GM23338 (cell line): ENCODE results near the gene WWOX. TPM values are rescaled to one million over a fixed set of nuclear protein-coding genes. Genes with fewer than 3 reads are reported as not detected.

ENCODE experiments used
- ATAC-seq: fragments of 200-7000 bp; cut with Tn5 transposase; 3 replicates; pipeline ENCODE4 v1.9.1; 2020
- DNase-seq: peaks from one replicate; pipeline ENCODE4 v3.0.0-alpha.2; 2015; ENCODE audit warnings: low spot score
- H2AFZ ChIP-seq: fragments of 200-600 bp; sonication (generic); 2 replicates; pipeline ENCODE4 v1.8.0; 2016; ENCODE audit warnings: antibody characterized with exemption, mild to moderate bottlenecking, moderate library complexity
- H3F3A ChIP-seq: fragments of 200-600 bp; sonication (generic); replicated peaks from 2 replicates; pipeline ENCODE4 v1.8.0; 2017; ENCODE audit warnings: antibody characterized with exemption, mixed run types, low read depth
- H3K27ac ChIP-seq: fragments of 200-600 bp; sonication (generic); 2 replicates; pipeline ENCODE4 v1.6.1; 2016; ENCODE audit warnings: low read depth
- H3K27me3 ChIP-seq: fragments of 200-600 bp; sonication (generic); 2 replicates; pipeline ENCODE4 v1.8.0; 2016; ENCODE audit warnings: mild to moderate bottlenecking, mixed run types, moderate library complexity; ENCODE audit not compliant: insufficient read depth
- H3K36me3 ChIP-seq: fragments of 200-600 bp; sonication (generic); 2 replicates; pipeline ENCODE4 v1.8.0; 2016; ENCODE audit warnings: mild to moderate bottlenecking; ENCODE audit not compliant: insufficient read depth
- H3K4me1 ChIP-seq: fragments of 200-600 bp; sonication (generic); 2 replicates; pipeline ENCODE4 v1.8.0; 2016; ENCODE audit warnings: mild to moderate bottlenecking, moderate library complexity; ENCODE audit not compliant: insufficient read depth
- H3K4me2 ChIP-seq: fragments of 200-600 bp; sonication (generic); 2 replicates; pipeline ENCODE4 v1.7.1; 2017; ENCODE audit warnings: mixed run types
- H3K4me3 ChIP-seq: fragments of 200-600 bp; sonication (generic); 2 replicates; pipeline ENCODE4 v1.6.1; 2016; ENCODE audit warnings: mixed run types
- H3K79me2 ChIP-seq: fragments of 200-600 bp; sonication (generic); replicated peaks from 2 replicates; pipeline ENCODE4 v1.8.0; 2017; ENCODE audit warnings: mild to moderate bottlenecking; ENCODE audit not compliant: insufficient read depth
- H3K9me2 ChIP-seq: fragments of 200-600 bp; sonication (generic); 2 replicates; pipeline ENCODE4 v1.8.0; 2017; ENCODE audit not compliant: insufficient read depth
- H4K20me1 ChIP-seq: fragments of 200-600 bp; sonication (generic); replicated peaks from 2 replicates; pipeline ENCODE4 v1.8.0; 2017; ENCODE audit warnings: mild to moderate bottlenecking; ENCODE audit not compliant: insufficient read depth
- H3K27ac Mint-ChIP-seq: 2 replicates; pipeline ENCODE4 v1.8.0; 2020; ENCODE audit warnings: inconsistent platforms, mild to moderate bottlenecking, moderate library complexity, mixed read lengths
- H3K27me3 Mint-ChIP-seq: 3 replicates; pipeline ENCODE4 v1.8.0; 2022; ENCODE audit warnings: low read depth, mild to moderate bottlenecking, moderate library complexity, mixed read lengths, inconsistent platforms; ENCODE audit not compliant: insufficient read depth, poor library complexity
- H3K36me3 Mint-ChIP-seq: 3 replicates; pipeline ENCODE4 v1.8.0; 2021; ENCODE audit warnings: low read depth, mild to moderate bottlenecking, inconsistent platforms, moderate library complexity, mixed read lengths
- H3K4me1 Mint-ChIP-seq: 3 replicates; pipeline ENCODE4 v1.8.0; 2020; ENCODE audit warnings: mild to moderate bottlenecking, inconsistent platforms, mixed read lengths
- H3K4me3 Mint-ChIP-seq: 3 replicates; pipeline ENCODE4 v1.8.0; 2021; ENCODE audit warnings: moderate library complexity, mild to moderate bottlenecking, inconsistent platforms, mixed read lengths
- H3K9me3 Mint-ChIP-seq: 3 replicates; pipeline ENCODE4 v1.8.0; 2020; ENCODE audit warnings: moderate library complexity, mild to moderate bottlenecking, inconsistent platforms, mixed read lengths
- CREB1 ChIP-seq: fragments of 250-450 bp; sonication (Bioruptor Pico); IDR thresholded peaks from 2 replicates; pipeline ENCODE4 v1.5.0; 2020; ENCODE audit warnings: low read depth, mild to moderate bottlenecking, moderate library complexity
- EZH2 ChIP-seq: fragments of 200-600 bp; sonication (generic); IDR thresholded peaks from one replicate; pipeline ENCODE4 v1.8.0; 2017; ENCODE audit warnings: antibody characterized with exemption, mild to moderate bottlenecking, low read depth; ENCODE audit not compliant: unreplicated experiment
- NANOG ChIP-seq: IDR thresholded peaks from 2 replicates; pipeline ENCODE4 v1.6.1; 2016; ENCODE audit warnings: antibody characterized with exemption, borderline replicate concordance
- STAT1 ChIP-seq: IDR thresholded peaks from one replicate; pipeline ENCODE4 v1.6.1; 2016; ENCODE audit warnings: antibody characterized with exemption; ENCODE audit not compliant: unreplicated experiment
- ZNF114 ChIP-seq: fragments of 250-450 bp; sonication (Bioruptor Pico); IDR thresholded peaks from 2 replicates; pipeline ENCODE4 v1.5.0; 2020; ENCODE audit warnings: mild to moderate bottlenecking, moderate library complexity
- ZNF331 ChIP-seq: fragments of 250-450 bp; sonication (Bioruptor Pico); IDR thresholded peaks from 2 replicates; pipeline ENCODE4 v1.5.0; 2020; ENCODE audit warnings: low read depth, mild to moderate bottlenecking, moderate library complexity
- polyA plus RNA-seq: library from polyadenylated mRNA; unstranded; fragments of >200 nt; fragmentation: Nextera tagmentation; extraction: Ambion mirVana; gene quantifications from 2 replicates; pipeline ENCODE4 v1.2.1, GENCODE V29; 2016
- total RNA-seq: library from RNA; depleted of rRNA; stranded (reverse); fragments of >200 nt; shearing (Covaris generic); gene quantifications from 2 replicates; pipeline ENCODE4 v1.2.3, GENCODE V29; 2014
- TF ChIP-seq, protein P1 (sequence below), 2 experiments: fragments of 200-600 bp in 1 of 2; sonication (generic) in 1 of 2; conservative IDR thresholded peaks; 2 replicates each; pipeline versions ENCODE4 v1.5.1 to v1.6.1; 2016 to 2017; ENCODE audit warnings: antibody characterized with exemption in 2 of 2, low read depth in 2 of 2, mild to moderate bottlenecking in 2 of 2, moderate library complexity in 1 of 2
- TF ChIP-seq, protein P2 (sequence below): IDR thresholded peaks from 2 replicates; pipeline ENCODE4 v1.6.1; 2016; ENCODE audit warnings: antibody characterized with exemption
- TF ChIP-seq, protein P3 (sequence below): fragments of 250-450 bp; sonication (Bioruptor Pico); IDR thresholded peaks from 2 replicates; pipeline ENCODE4 v1.5.0; 2020; ENCODE audit warnings: mild to moderate bottlenecking, moderate library complexity

WWOX gene
- total and polyA plus RNA-seq, 2 experiments from 2014 or later = 10.0 to 19.3 TPM

DNA sequence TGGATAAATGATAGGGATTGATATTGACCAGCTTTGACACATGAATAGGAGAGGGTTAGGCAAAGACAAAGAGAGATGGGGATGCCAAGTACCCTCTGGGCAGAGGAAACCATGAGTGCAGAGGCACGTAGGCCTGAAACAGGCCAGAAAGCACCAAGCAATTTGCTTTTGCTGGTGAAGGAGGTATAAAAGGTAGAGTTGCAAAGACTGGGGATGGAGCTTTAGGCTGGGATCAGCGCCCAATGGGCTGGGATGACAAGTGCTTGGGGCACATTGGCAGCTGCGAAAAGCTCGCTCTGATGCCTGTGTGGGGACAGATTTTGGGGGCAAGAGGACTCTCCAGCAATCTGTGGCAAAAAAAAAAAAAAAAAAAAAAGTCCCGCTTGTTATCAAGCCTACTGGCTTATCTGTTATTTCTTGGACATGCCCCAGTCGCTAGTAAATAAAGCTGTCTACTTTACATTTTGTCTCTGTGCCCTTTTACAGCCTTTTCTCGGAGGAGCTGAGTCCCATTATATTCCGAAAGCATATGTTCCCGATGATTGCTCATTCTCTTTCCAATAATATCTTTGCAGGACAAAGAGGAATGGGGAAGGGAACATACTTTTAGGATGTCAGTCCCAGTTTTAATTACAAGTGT is 922.7 kb downstream of the WWOX start:
- Mint-ChIP-seq H3K36me3 (no peaks in the 10 kb centered on the region), H3K9me3 (no peaks in the 10 kb centered on the region), H3K27ac (no peak overlapping the region), H3K4me3 (no peak overlapping the region), H3K27me3 (no peaks in the 10 kb centered on the region), H3K4me1 (peaks cover 8% of the 10 kb centered on the region; the same call in 2 of the 3 replicates)
- no peaks in the 10 kb centered on the region for H3K36me3 ChIP-seq
- DNase-seq (no peak), ATAC-seq (no peak)
- H4K20me1 ChIP-seq = no peaks in the 10 kb centered on the region
- H3K27ac ChIP-seq = no peak overlapping the region
- H3K27me3 ChIP-seq = no peaks in the 10 kb centered on the region
- H3K4me2 ChIP-seq = no peak overlapping the region
- H3K9me2 ChIP-seq = no peaks in the 10 kb centered on the region
- H3F3A ChIP-seq = no peaks in the 10 kb centered on the region
- H2AFZ ChIP-seq = no peak overlapping the region
- H3K79me2 ChIP-seq = no peaks in the 10 kb centered on the region
- no peak overlapping the region for H3K4me3 ChIP-seq
- H3K4me1 ChIP-seq = no peaks in the 10 kb centered on the region; the same call in 1 of the 2 replicates
- TF ChIP-seq ZNF114 (CRISPR knock-in tag) = no peak
- TF ChIP-seq, protein P1, sequence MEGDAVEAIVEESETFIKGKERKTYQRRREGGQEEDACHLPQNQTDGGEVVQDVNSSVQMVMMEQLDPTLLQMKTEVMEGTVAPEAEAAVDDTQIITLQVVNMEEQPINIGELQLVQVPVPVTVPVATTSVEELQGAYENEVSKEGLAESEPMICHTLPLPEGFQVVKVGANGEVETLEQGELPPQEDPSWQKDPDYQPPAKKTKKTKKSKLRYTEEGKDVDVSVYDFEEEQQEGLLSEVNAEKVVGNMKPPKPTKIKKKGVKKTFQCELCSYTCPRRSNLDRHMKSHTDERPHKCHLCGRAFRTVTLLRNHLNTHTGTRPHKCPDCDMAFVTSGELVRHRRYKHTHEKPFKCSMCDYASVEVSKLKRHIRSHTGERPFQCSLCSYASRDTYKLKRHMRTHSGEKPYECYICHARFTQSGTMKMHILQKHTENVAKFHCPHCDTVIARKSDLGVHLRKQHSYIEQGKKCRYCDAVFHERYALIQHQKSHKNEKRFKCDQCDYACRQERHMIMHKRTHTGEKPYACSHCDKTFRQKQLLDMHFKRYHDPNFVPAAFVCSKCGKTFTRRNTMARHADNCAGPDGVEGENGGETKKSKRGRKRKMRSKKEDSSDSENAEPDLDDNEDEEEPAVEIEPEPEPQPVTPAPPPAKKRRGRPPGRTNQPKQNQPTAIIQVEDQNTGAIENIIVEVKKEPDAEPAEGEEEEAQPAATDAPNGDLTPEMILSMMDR (conservative IDR thresholded peaks at IDR 0.05; ENCODE audit: low read depth in 2 of 2) = no peak
- TF ChIP-seq EZH2 = no peak
- TF ChIP-seq, protein P2, sequence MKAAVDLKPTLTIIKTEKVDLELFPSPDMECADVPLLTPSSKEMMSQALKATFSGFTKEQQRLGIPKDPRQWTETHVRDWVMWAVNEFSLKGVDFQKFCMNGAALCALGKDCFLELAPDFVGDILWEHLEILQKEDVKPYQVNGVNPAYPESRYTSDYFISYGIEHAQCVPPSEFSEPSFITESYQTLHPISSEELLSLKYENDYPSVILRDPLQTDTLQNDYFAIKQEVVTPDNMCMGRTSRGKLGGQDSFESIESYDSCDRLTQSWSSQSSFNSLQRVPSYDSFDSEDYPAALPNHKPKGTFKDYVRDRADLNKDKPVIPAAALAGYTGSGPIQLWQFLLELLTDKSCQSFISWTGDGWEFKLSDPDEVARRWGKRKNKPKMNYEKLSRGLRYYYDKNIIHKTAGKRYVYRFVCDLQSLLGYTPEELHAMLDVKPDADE = no peak
- TF ChIP-seq NANOG = no peak
- no peak for TF ChIP-seq STAT1
- TF ChIP-seq, protein P3, sequence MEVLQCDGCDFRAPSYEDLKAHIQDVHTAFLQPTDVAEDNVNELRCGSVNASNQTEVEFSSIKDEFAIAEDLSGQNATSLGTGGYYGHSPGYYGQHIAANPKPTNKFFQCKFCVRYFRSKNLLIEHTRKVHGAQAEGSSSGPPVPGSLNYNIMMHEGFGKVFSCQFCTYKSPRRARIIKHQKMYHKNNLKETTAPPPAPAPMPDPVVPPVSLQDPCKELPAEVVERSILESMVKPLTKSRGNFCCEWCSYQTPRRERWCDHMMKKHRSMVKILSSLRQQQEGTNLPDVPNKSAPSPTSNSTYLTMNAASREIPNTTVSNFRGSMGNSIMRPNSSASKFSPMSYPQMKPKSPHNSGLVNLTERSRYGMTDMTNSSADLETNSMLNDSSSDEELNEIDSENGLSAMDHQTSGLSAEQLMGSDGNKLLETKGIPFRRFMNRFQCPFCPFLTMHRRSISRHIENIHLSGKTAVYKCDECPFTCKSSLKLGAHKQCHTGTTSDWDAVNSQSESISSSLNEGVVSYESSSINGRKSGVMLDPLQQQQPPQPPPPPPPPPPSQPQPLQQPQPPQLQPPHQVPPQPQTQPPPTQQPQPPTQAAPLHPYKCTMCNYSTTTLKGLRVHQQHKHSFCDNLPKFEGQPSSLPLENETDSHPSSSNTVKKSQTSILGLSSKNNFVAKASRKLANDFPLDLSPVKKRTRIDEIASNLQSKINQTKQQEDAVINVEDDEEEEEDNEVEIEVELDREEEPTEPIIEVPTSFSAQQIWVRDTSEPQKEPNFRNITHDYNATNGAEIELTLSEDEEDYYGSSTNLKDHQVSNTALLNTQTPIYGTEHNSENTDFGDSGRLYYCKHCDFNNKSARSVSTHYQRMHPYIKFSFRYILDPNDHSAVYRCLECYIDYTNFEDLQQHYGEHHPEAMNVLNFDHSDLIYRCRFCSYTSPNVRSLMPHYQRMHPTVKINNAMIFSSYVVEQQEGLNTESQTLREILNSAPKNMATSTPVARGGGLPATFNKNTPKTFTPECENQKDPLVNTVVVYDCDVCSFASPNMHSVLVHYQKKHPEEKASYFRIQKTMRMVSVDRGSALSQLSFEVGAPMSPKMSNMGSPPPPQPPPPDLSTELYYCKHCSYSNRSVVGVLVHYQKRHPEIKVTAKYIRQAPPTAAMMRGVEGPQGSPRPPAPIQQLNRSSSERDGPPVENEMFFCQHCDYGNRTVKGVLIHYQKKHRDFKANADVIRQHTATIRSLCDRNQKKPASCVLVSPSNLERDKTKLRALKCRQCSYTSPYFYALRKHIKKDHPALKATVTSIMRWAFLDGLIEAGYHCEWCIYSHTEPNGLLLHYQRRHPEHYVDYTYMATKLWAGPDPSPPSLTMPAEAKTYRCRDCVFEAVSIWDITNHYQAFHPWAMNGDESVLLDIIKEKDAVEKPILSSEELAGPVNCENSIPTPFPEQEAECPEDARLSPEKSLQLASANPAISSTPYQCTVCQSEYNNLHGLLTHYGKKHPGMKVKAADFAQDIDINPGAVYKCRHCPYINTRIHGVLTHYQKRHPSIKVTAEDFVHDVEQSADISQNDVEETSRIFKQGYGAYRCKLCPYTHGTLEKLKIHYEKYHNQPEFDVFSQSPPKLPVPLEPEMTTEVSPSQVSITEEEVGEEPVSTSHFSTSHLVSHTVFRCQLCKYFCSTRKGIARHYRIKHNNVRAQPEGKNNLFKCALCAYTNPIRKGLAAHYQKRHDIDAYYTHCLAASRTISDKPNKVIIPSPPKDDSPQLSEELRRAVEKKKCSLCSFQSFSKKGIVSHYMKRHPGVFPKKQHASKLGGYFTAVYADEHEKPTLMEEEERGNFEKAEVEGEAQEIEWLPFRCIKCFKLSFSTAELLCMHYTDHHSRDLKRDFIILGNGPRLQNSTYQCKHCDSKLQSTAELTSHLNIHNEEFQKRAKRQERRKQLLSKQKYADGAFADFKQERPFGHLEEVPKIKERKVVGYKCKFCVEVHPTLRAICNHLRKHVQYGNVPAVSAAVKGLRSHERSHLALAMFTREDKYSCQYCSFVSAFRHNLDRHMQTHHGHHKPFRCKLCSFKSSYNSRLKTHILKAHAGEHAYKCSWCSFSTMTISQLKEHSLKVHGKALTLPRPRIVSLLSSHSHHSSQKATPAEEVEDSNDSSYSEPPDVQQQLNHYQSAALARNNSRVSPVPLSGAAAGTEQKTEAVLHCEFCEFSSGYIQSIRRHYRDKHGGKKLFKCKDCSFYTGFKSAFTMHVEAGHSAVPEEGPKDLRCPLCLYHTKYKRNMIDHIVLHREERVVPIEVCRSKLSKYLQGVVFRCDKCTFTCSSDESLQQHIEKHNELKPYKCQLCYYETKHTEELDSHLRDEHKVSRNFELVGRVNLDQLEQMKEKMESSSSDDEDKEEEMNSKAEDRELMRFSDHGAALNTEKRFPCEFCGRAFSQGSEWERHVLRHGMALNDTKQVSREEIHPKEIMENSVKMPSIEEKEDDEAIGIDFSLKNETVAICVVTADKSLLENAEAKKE (CRISPR knock-in tag) = no peak
- no peak for TF ChIP-seq CREB1 (CRISPR knock-in tag)
- no peak for TF ChIP-seq ZNF331
